HG02678 (cell line): ENCODE measurements around the gene UBE3A.
"Not testable (repeated sequence)": the region's sequence is repeated elsewhere in the genome, so short reads cannot be mapped to it uniquely, and the experiment has no call there.

Experiments used
- ATAC-seq: cut with Tn5 transposase; IDR thresholded peaks from one replicate; pipeline ENCODE4 v1.9.1; 2021; ENCODE audit warnings: mild to moderate bottlenecking, moderate library complexity; ENCODE audit not compliant: unreplicated experiment

The UBE3A gene

DNA sequence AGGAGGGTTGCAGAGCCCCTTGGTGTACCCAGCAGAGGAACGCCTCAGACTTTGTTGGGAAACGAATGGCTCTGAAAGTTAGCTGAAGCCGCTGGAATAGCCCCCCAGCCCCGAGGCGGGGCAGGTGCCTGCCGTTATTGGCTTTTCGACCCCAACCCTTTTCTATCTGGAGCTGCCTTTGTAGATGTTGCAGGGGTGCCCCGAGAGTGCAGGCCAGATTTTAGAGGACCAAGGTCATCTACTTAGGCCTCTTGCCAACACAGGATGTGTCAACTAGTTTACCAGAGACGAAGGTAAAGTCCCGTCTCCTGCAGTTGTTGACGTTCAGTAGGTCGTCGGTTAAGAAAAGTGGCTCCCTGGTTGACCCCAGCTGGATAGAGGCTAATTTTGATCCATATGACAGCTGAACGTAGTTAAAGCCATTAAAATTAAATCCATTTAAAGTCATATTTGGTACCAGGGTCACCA is 579 bp upstream of the UBE3A start:
- ATAC-seq = no peak

DNA sequence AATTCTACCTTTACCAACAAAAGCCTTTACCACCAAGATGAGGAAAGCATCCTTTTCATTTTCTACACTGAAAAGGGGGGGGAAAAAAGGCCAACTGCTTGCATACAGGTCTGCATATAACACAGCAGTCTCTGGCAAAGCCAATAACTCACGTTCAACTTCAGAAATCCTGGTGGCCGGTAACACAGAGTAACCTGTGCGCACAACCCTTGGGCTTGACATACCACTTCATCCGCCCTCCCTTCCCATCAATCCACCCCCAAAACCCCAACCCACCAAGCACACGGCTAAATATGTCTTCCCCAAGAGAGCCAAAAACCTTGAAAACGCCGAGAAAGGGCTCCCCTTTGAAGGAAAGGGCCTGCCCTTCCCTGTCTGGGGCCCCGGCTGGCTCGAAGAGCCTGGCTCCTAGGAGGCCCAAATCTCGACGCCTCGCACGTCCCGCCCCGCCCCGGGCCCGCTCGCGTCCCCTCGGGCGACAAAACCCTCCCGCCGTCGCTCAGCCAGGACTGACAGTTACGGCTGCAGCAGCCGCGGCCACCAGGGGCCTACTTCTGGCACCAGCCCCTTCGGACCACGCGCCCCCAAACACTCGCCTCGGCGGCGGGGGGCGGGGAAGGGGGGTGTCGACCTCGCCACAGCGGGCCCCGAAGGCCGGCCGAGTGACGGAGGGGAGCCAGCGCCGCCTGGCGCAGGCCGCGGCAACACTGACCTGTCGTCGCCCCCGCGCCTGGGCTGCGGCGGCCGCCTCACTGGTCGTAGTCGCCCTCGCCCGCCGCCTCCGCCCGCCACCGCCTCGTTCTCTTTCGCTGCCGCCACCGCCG is 835 bp downstream of the UBE3A start:
- peak; percentile 46 for ATAC-seq

DNA sequence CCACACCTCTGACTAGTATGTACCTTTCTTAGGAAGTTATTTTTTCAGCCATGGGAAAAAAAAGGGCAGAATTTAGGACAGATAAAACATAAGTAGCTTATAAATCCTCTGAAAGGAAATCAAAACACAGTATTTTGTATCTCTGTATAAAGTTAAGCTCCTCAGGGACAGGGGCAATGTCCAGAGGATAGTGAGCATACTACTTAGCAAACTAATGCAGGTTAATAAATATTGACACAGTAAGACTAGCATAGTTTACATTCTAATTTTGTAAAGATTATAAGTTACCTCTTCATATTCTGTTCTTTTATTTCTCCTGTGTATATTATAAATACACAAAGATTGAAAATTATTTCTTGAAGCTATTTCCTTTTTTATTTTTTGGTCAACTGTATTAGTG is 2.1 kb downstream of the UBE3A start:
- ATAC-seq = no peak

DNA sequence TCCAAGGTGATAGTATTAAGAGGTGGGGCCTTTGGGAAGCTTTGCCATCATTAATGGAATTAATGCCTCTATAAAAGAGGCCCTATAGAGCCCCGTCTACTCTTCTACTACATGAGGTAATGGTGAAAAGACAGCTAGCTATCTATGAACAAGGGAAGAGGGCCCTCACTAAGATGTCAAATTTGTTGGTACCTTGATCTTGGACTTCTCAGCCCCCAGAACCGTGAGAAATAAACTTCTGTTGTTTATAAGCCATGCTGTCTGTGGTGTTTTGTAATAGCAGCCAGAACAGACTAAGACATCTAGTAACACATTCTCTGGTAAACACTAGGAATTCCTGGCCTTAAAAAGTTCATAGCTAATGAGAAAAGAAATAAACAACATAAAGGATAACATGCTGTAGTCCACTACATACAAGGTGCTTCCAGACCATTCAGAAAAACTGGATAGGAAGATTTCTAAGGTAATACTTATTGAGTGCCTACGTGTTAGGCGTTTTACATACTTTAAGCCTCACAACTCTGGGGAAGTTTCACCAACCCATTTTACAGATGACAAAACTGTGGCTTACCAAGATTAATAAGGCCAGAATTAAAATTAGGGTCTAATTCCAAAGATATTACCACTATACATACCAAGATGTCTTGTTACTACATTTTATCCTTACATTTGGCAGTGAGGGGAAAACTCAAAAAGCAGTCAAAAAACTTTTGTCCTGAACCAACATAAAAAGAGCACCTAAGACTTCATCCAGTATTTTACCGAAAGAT is 3.2 kb downstream of the UBE3A start:
- no peak for ATAC-seq

DNA sequence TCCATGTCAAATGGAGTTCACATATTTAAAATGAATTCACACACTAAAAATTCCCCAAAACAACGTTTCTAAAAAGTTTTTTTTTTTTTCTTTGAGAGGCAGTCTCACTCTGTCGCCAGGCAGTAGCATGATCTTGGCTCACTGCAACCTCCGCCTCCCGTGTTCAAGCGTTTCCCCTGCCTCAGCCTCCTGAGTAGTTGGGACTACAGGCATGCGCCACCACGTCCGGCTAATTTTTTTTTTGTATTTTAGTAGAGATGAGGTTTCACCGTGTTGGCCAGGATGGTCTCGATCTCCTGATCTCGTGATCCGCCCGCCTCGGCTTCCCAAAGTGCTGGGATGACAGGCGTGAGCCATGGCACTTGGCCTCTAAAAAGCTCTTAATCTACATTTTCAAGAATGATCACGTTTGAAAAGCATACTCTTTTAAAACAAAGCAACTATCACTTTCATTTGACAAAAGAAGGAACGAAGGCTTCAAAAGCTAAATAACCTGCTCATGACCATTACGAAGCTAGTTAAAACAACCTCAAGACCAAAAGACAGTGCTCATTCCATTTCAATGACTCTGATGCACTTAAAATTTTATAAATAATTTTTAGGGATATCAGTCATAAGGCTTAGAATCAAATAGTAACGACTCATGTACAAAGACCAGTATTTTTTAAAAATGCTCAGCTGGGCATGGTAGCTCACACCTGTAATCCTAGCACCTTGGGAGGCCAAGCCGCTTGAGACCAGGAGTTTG is 5.5 kb downstream of the UBE3A start:
- no peak for ATAC-seq

DNA sequence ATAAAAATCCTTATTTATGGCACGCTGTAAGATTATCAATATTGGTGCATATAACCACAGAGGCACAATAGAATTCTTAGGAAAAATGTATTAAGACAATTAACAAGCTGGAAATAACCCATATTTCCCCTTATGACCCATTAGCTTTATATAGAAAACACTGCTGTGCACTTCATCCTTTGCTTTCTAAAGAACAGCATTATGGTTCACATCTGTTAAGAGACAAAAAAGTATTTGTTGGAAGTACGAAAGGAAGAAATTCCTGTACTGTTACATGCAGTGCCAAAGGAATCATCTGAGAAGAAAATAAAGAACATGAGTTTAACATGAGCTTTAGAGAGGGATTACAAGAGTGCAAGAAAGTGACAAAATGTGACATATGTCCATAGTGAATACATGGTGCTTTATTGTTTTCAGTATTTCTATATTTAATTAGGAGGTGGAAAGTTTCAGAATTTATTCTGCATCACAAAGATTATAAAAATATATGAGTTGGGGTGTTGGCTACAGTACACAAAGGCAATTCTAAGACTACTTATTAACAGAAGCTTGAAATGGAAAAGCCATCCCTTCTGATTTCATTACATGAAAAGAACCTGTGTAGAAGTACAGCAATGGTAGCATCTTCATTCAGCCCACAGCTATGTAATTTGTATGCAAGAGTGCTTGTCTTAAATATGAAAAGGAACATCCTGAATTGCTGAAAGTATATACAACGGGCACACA is 6.8 kb downstream of the UBE3A start:
- no peak for ATAC-seq

DNA sequence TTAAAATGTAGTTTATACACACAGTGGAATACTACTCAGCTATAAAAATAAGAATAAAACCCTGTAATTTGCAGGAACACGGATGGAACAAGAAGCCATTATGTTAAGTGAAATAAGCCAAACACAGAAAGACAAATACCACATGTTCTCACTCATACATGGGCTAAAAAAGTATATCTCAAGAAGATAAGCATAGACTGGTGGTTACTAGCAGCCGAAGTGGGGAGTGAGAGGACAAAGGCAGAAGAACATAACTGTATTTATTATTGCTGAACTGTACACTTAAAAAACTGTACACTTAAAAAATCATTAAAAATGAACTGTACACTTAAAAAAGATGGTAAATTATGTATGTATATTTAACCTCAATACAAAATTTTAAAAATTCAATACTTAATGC is 11.0 kb downstream of the UBE3A start:
- ATAC-seq = no peak

DNA sequence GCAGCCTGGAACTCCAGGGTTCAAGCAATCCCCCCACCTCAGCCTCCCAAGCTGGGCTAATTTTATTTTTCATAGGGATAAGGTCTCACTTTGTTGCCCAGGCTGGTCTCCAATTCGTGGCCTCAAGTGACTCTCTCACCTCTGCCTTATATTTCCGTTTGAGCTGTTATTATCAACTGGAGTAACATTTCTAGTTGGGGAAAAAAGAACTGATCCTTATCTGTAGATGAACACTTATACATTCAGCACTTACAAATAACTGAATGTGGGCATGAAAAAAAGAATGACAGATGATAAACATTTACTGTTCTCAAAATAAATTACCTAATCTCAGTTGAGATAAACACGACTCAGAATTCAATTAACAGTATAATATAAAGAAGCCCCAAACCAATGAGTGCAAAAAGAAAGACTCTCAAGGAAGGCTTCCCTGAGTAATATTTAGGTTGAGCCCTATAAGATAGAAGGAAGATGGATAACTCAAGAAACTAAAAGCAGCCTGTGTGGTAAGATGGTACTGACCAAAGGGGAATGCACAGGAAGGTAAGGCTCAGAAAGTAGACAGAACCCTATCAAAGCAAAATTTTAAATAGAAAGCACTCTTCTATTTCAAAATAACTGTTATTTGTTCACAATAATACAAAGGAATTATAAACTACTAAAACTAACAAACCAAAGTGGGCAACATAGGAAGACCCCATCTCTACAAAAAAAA is 11.8 kb downstream of the UBE3A start:
- no peak for ATAC-seq

DNA sequence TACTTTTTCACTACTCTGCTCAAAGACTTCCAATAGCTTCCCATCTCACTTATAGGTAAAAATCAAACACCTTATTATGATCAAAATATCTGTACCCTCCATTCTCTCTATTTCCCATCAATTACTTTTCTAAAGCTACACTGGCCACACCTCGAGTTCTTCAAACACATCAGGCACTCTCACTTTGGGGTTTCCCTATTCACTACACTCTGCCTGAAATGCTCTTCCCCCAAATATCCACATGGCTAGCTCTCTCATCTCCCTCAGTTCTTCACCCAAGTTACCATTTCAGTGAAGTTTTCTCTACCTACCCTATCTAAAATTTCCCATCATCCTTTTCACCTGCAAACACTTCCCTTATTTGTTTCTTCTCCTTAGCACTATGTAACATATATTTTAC is 14.8 kb downstream of the UBE3A start:
- ATAC-seq = no peak

DNA sequence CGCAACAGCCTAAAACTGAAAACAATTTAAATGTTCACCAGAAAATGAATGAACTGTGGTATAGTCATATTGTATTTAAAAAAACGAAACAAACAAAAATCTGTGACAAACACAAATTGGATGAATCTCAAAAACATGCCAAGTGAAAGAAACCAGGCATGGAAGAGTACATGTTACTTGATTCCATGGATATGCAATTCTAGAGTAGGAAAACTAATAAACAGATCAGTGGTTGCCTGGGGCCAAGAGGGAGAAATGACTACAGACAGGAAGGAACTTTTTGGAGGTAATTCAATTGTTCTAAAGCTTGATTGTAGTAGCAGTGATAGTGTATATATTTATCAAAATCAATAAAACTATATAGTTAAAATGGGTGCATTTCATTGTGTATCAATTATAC is 16.8 kb downstream of the UBE3A start:
- ATAC-seq = no peak

DNA sequence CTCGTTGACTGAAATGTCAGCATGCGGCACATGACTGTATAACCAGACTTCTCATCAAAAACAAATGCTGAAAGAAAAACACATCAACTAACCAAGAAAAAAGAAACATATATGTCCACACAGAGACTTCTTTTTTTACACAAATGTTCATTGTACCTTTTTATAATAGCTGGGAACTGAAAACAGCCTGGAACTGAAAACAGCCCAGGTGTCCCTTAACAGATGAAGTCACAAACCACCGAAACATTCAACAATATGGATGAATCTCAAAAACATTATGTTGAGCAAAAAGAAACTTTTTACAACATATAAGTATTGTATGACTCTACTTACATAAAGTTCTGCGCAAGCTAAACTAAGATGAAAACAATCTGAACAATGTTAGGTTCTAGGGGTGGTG is 20.6 kb downstream of the UBE3A start:
- ATAC-seq = no peak

DNA sequence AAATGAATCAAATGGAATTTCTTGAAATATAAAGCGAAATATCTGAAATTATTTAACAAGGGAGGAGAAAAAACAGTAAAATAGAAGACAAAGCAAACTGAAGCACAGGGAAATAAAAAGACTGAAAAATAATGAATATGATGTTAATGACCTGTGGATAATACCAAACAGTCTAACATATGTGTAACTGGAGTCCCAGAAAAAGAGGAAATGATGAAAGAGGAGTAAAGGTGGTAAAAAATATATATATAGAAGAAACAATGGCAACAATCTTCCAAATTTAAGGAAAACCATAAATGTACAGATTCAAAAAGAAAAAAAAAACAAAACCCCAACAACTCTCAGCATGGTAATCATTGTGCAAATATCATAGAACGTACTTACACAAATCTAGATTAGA is 21.2 kb downstream of the UBE3A start:
- no peak for ATAC-seq

DNA sequence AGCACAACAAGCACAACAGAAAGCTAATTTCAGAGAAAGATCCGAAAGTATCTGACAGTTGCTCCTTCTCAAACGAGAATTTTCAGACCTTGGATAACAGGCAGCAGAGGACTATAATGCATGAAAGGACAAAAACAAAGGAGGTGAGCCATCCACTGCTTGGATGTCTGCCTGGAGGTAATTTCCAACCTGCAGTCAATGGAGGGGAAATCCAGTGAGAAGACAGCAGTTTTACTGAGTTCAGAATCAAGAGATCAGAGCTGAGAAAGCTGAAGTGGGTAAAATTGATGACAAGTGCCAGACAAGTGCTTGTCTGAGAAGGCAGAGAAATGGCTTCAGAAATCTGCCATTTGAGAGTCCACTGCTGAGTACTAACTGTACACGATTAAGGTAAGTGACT is 22.1 kb downstream of the UBE3A start:
- peak; percentile 67 for ATAC-seq

DNA sequence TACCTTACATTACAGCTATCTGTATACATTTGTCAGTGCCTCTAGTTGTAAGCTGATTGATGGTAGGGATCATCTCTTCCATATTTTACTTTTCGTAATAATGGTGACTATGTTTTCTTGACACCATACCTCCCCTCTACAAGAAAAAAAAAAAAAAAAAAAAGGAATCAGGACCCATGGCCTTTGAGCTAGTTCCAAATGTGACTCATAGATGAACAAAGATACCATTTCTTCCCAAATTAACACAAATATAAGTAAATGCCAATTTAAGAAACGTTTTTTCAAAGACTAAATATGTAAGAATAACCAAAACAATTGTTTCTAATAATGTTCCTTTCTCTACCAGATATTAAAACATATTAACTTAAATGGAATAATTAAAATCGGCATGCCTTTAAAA is 23.1 kb downstream of the UBE3A start:
- ATAC-seq = no peak

DNA sequence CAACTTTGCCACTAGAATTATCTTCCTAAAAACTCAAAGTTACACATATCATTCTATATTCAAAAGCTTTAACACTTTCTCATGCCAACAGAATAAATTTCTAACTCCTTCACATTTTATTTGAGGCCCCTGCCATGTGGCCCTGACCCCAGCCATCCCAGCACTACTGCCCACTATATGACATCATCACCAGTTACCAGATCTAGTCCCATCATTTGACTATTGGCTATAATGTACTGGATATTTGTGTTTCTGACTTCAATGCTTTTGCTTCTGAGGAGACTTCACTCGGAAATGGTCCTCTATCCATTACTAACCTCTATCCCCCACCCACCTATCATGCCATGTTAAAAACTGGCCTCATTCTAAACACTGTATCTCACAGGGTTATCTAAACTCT is 23.6 kb downstream of the UBE3A start:
- no peak for ATAC-seq

DNA sequence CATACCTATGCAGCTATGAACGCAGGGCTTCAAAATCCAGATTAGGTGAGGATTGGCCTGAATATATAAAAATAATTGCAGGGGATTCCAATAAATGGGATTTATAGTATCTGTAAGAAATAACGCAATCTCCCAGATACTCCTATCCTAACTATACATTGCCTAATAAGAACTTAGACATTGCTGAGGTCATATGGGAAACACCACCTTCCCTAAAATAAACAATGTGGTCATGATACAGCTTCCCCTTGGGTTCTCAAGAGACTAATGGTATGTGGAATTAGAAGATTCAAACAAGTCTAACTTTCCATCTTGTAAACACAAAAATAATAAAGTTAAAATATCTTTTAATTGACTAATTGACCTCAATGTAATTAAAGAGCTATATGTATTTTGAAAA is 28.2 kb downstream of the UBE3A start:
- no peak for ATAC-seq

DNA sequence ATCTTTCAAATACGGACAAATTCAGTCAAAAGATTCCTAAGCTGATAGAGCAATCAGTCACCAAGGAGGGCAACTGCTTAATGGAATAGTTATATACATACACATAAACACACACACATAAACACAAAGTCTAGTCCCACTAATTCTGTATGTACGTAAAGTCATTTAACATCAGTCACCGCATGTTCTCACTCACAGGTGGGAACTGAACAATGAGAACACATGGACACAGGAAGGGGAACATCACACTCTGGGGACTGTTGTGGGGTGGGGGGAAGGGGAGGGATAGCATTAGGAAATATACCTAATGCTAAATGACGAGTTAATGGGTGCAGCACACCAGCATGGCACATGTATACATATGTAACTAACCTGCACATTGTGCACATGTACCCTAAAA is 29.1 kb downstream of the UBE3A start:
- ATAC-seq = not testable (repeated sequence)

DNA sequence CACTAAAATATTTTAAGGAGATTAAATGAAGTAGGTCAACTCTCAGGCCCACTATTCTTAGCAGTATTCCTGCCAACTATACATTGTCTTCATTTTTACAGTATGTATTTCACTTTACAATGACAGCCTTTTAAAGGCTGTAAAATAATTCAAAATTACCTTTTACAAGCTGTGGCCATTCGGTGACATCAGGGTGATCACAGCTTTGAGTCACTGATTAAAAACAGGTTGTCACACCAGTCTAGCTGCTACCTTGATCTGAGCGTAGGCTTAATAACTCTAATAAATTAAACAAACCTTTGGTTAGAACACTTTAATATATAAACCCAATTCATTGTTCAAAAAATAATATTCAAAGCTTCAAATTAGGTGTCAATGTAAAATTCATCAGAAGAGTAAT is 29.9 kb downstream of the UBE3A start:
- no peak for ATAC-seq

DNA sequence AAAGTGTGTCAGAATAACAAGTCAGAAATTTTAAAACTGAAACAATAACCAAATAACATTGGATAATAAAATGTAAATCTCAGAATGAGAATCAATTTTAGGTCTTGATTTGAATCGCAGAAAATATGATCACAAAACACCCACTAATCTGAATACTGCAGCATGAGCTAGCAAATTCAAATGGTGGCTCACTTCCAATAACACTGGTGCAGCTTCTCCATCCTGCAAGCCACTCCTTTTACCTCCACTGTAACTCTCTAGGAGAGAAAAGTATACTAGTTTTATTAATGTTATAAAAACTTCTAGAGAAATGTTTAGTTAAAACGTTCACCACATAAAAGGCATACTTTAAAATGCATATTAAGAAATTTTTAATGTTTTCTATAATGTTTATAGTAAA is 30.4 kb downstream of the UBE3A start:
- ATAC-seq = no peak

DNA sequence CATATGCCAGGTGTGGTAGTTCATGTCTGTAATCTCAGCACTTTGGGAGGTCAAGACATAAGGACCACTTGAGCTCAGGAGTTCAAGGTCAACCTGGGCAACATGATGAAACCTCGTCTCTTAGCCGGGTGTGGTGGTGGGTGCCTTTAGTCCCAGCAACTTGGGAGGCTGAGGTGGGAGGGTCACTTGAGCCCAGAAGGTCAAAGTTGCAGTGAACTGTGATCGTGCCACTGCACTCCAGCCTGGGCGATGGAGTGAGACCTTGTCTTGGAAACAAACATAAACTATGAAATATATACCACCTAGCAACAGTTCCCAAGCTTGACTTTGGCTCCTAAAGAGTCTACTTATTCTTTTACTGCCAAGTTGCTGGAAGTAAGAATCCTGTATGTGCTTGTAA is 30.9 kb downstream of the UBE3A start:
- no peak for ATAC-seq
